Measurements from ENCODE around the gene RAB5B.

The RAB5B gene, protein sequence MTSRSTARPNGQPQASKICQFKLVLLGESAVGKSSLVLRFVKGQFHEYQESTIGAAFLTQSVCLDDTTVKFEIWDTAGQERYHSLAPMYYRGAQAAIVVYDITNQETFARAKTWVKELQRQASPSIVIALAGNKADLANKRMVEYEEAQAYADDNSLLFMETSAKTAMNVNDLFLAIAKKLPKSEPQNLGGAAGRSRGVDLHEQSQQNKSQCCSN

DNA sequence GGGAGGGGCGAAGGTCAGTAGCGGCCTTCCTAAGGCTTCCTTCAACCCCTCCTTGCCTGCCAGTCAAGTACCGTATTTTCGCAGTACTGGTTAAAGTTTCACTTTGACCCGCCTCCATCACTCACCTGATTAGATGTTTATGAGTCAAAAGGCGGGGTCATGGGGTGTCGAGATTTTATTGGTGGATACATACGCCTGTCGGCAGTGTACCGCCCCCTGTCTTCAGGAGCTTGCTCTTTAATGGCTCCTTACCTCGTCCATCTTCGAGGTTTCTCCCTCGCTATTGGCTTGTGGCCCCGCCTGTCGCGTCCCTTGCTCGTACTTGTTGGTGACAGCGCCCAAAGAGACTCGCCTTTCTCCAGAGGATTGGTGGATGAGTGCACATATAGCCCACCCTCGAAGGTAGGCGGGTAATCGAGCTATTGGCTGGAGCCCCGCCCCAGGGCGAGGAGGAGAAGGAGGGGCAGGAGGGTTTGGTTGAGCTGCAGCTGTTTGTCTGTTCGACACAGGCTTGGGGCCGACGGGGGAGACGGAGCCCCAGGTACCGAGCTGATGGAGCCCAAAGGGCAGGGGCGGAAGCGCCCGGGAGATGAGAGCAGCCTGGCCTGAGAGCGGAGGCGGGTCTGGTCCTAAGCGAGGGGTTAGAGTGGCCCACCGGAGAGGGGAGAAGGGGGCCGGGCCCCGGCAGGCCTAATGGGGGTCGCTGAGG, at the start of gene RAB5B:
TSS of gene RAB5B (plus strand) at position 480 of the 709 bp plus-strand sequence. CDS start 12,883 bp downstream, outside the sequence.
- peak; percentile 96 for DNase-seq

DNA sequence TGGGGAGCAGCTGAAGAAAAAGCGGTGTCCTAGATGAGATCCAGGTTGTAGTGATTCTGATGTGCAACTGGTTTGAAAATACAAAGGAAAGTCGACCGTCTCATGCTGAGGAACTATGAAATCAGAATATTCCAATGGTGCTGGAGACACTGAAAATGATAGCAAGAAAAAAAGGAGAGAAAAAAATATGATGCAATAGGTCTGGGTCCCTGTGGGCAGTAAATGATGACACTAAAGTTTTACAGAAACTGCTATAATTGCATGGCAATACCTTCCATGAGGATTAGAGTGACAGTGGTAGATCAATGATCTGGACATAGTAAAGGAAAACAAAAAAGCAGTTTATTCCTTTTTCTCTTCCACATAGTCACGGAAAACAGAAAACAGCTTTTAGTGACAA, 48.5 kb upstream of the RAB5B start:
- DNase-seq = no peak

DNA sequence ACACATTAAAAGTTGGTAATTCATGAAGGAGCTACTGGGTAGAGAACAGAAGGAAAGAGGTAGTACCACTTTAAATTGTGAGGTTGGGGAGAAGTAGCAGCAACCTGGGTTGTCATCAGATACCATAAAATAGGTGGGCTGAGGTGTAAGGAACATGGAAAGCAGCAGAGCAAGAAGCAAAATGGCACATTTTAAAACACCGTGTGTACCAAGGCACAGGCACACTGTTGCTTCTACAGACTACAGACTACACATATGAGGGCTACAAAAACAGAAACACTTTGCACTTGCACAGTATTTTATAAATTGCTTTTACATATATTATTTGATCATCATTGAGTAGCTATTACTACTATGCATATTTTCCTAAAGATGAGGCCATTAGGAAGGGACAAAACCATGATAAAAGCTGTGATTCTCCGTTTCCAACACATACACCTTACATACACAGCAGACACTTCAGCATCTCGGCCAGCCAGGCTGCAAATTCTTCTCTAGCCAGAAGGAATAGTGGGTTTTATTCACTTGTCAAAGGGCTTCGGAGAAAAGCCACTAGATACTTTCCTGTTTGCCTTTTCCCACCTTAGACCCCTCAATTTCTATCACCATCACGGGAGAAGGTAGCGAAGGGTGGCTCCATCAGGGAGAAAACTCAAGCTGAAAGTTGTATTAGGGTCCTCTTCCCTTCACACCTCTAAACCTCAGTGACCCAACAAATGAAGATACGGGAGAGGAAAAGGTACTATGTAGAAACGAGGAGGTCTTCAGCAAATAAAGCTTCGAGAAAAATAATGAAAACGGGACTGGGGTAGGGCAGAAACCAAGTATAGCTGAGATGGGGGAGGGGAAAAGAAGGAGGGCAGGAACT, 47.8 kb upstream of the RAB5B start:
- DNase-seq = no peak

DNA sequence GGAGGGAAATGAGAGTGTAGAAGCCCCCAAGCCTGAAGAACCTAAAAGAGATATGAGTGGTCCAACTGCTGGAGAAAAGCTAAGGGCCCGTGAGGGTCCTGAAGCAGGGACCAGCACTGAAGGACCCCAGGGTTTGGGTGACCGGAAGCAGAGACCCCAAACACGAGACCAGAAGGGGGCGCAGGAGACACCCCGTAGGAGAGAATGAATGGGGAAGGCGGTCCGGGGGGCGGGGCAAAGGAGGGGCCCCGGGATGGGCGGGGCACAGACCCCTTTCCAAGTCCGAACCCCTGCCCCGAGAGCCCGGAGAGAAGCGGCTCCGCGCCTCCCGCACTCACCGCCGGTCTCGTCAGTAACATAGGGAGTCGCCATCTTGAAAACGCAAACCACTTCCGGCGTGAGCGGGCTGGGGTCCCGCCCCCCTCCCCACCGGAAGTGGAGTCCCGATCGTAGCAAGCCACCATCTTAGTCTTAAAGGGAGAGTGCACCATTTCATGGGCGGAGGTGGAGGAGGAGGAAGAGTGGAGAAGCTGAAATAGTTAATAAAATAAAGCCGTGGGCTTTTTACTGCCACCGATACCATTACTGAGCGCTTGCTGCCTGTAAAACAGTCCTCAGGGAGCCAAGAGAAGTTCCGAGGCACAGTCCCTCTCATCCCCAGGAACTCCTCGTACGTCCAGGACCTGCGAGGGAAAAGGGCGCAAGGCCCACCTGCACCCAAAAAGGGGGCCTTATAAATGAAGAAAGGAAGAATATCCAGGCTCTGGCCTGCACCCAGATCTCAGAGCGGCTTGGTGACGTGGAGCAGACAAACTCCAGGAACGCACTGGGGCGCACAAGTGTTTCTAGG, 46.9 kb upstream of the RAB5B start:
- DNase-seq = peak; percentile 73

DNA sequence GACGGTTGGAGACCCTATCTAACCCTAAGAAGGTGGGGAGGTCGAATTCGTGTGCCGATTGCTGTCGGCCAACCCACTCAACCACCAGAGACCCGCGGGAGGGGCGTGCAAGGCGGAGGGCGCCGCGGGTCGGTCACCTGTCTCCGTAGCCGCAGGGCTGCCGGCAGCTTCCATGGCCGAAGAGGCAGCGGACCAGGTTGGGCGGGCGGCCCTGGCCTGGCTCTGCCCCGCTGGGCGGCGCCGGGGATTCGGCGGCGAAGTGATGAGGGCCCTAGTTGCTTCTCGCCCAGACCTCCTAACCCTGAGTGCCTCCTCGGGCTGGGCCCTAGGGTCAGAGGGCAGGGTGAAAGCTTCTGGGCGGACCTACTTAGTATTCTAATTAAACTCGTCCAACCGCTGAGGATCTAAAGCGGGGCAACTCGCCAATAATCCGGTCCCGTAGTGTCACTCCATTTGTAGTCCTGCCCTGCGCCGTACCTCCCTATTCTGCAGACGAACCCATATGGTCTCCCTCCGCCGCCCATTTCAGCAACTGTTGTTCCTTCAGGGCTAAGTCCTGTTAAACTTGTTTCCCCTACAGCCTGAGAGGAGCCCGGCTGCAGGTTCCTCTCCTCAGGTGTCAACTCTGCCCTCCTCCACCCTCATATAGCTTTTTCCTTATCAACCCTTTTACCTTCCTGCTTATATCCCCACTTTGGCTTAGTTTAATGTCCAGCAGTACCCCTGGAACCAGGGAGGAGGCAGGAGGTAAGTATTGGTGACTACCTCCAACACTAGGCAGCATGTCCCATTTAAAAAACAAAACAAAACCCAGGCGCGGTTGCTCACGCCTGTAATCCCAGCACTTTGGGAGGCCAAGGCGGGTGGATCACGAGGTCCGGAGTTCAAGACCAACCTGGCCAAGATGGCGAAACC, 46.0 kb upstream of the RAB5B start, which contains the start of gene PYM1:
TSS of gene PYM1 (minus strand) at position 307 of the 915 bp plus-strand sequence. CDS start at position 174, 133 bp downstream.
- DNase-seq = peak; percentile 40

DNA sequence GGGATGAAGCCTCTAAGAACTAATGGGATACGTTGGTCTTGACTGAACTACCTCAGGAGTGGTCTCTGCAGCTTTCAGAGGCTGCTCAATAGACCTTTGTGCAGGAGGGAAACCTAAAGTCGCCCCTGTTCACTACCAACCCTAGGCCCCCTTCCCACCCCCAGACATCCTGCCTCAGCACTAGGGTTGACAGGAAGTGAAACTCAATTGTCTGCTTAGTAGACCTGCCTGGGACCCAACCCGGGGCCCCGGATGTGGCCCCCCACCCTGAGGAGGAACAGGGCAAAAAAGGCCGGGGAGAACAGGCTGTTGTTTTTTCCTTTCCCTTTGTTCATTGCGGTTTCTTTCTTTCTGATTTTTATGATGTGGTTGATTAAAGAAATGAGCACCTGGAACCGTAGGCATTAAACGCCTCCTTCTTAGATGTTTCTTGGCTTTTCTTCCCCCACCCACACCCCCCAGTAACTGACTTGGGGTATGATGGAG, 44.5 kb upstream of the RAB5B start:
- no peak for DNase-seq

DNA sequence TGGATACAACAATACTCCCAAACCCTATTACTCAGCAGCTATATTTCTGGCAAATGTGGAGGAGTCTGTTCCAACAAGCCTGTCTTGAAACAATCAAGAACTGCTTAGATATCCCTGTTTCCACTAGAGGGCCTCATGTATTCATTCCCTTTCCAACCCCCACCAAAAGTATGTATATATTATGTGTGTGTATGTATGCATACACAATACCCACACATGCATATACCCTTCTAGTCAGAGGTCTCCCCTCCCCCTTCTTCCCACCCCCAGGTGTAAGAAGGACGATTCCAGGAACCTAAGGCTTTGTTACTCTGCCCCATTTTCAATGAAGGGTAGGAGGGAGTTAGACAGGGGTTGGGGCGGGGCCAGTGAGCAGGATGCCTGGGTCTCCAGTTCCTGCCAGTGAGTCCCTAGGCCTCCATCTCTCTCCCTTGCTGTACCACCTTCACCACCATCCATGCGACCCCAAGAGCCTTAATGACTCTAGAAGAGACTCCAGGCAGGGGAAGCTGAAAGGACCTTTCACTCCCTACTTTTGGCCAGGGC, 43.0 kb upstream of the RAB5B start, which contains the start of gene DGKA:
TSS of gene DGKA (plus strand) at position 392 of the 546 bp plus-strand sequence. CDS start 5,342 bp downstream, outside the sequence.
- DNase-seq = peak; percentile 15

DNA sequence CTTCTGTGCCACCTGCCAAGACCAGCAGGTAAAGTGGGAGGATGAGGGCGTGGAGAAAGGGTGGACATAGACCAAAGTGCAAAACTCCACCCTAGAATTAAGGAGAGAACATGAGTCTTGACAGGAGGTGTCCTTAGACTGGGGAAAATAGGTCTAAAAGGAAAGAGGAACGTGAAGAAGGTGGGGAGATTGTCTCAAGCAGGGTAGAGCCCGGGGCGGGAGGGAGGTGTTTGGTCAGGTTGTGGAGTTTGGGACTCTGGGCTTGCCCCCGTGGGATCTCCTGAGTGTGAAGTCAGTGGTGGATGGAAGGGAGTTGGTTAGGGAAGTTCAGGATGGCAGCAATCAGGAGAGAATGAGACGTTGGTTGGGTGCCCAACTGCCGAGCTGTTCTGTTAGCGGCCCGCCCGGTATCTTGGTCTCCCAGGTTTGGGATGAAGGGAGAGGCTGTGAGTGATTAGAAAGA, 42.5 kb upstream of the RAB5B start:
- DNase-seq = no peak

DNA sequence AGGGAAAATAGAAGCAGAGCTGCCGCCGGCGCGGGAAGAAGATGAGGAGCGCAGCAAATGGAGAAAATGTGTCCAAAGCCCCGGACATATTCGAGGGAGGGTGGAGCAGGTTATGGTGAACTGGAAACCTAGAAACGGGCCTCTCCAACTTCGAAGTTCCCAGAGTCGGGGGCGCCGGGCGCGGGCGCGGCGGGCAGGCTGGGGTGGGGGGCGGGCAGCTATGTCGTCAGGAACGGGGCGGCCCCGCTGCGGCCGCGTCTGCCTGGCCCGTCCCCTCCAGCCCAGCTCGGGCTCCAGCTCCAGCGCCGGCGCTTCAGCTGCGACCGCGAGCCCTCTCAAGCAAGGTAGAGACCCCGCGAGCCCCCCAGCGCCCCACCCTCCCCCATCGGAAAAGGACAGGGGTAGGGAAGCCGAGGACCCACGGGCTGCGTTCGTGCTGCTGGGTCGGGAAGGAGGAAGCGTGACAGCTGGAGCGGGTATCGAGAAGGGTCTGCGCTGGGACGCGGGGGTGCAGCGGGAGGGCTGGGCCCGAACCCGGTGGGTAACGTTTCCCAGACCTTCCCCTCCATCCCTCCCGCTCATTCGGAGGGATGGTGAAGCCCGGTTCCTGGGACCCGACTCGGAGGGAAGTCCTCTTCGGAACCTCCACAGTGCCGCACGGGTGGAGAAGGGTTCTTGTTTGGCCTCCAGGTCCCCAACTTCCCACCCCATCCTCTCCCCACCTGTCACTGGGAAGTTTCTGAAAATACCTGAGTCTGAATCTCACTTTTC, 41.9 kb upstream of the RAB5B start:
- no peak for DNase-seq

DNA sequence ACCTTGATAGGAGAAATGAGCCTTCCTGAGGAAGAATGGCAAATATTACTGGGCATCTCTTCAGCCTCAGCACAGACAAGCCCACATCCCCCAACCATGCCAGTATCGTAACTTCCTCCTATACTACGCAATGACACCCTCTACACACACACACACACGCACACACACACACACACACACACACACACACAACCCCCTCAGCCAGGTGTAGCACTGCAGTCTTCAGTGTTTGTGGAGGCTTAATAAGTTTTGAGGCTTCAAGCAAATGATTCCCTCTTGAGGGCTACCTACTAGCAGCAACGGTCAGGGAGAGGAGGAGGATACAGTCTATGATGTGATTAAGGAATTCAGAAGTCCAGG, 41.3 kb upstream of the RAB5B start:
- DNase-seq = peak; percentile 6

DNA sequence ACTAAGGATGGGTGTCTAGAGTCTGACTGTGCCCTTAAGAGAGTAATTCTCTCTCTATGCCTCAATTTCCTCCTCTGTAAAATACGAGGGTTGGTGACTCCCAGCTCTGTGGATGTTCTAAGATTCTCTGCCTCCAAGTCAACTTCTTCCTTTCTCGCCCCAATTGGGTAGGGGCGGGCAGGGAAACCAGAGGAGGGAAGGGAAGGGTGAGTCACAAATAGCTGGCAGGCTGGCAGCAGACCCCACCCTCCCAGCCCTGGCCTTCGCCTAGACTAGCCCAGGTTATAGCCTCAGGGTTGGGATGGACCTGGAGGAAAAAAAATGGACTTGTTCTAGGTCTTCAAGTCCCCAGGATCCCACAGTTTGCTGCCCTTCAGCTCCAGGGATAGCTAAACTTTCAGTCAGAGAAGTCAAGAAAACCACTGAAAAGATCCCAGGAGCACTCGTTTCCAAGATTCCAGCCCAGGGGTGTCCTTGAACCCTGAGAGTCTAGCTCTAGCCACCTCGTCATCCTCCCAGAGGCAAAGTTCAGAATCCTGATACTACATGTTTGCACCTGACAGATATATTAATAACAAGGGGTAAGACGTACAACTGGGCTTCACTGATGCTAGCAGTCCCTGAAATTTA, 40.6 kb upstream of the RAB5B start:
- no peak for DNase-seq

DNA sequence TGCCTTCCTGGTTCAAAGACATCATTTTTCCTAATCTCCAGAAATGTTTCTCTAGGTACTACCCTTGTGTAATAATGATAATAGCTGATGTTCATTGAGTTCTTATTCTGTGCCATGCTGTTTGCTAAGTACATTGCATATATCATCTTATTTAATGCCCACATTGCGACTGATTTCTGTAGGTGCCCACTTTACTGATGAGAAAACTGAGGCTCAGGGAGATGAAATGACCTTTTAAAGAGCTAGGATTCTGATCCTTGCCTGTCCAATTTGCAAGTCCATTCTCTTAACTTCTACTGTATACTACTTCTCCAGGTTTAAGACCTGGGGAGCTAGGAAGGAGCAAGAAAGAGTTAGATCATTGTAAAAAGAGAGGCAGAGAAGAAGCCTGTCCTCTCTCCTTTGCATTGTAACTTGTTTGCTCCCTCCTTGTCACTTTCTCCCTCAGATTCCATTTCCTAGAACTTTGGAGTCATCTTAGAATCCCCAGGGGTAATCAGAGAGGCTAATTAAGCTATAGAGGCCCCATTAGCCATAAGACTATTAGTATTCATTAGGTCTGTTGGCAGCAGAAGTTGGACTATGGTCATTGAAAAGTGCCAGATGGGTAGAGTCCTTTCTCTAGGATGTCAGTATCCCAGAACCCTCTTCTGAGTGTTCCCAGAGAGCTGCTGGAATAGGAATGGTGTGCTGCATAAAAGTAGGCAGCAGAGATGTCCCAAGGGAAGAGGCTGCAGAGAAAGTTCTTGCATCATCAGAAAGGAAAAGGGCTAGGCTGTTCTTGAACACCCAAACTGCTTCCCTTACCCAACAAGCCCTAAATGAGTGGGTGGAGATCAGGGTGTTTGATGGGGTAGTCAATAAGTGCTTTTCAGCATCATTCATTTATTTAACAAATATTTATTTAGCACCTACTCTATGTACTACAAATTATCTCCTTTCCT, 39.8 kb upstream of the RAB5B start:
- DNase-seq = no peak

DNA sequence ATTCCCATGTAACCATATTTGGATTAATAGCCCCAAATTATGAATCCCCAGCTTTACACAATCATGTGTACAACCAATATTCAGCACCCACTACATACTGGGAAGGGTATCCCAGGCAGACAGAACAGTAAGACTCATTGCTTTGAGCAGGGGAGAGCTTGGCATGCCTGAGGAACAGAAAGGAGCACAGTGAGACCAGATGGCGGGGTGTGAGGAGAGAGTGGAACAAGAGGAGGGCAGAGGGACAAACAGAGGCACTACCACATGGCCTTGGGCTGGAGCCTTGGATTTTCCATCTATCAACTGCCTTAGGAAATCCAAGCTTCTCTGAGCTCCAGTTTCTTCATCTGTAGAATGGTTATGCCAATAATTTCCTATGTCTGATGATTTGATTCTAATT, 39.1 kb upstream of the RAB5B start:
- DNase-seq = no peak

DNA sequence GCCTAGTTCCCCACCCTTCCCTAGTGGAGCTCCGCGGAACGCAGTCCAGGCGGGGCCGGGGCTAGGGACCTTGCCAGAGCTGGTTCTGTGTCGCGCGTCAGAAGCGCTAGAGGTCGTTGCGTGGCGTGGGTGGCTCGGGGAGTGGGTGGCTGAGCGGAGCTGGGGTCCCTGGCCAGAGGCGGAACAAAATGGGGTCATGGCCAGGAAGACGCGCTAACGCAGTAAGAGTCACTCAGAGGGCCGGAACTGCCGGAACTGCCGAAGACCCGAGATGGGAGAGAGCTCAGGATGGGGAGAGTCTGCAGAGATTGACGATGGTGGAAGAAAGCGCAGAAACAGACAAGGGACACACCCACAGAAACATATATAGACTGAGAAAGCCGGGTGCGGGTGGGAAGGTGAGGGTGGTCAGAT, 38.1 kb upstream of the RAB5B start:
- DNase-seq = no peak

DNA sequence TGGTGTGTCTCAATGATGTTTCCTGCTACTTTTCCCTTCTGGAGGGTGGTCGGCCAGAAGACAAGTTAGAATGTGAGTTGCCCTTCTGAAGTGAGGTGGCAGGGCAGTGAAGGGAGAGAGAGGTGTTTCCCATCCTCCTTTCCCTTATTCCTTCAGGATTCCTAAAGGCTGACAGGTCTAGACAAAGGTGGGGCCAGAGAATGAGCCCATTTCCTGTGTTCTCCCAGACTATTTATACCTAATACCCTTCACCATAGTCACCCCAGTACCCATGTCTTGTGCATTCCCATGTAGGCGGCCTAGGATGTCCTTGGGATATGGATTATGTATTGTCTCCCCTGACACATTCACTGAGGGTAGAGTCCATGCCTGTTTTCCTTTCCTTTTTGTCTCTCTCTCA, 35.9 kb upstream of the RAB5B start:
- DNase-seq = no peak

DNA sequence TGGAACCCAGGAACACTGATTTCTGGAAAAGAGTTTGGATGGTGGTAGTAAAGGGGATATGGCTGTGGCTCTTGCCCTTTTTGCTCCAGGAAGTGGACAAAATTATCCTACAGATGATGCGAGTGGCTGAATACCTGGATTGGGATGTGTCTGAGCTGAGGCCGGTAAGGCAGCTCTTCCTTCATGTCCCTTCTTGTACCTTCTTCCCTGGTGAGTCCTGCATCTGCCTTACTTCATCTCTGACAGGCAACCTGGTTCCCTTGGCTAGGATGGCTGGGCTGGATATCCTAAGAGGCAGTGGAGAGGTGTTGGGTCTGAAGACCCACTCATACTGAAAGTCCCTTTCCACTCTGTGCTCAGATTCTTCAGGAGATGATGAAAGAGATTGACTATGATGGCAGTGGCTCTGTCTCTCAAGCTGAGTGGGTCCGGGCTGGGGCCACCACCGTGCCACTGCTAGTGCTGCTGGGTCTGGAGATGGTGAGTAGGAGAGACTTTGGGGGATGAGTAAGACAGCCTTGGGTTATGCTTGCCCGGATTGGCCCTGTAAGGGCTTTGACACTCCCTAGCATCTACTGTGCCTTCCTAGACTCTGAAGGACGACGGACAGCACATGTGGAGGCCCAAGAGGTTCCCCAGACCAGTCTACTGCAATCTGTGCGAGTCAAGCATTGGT, 34.9 kb upstream of the RAB5B start:
- no peak for DNase-seq

DNA sequence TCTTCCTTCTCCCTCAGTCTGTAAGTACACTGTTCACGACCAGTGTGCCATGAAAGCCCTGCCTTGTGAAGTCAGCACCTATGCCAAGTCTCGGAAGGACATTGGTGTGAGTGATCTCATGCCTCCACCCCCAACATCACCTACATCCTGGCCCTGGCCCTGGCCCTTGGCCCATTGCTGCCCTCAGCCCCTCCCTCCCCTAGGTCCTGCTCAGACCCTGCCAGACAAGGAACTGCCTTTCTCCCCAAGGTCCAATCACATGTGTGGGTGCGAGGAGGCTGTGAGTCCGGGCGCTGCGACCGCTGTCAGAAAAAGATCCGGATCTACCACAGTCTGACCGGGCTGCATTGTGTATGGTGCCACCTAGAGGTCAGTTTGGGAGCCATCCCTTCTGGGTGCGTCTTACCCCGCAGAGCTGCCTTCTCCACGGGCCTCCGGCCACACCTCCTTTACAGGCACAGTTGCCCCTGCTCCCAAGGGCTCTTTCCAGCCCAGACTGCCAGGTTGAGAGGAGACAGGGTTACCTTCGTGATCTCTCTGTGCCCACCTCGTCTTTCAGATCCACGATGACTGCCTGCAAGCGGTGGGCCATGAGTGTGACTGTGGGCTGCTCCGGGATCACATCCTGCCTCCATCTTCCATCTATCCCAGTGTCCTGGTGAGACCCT, 33.7 kb upstream of the RAB5B start:
- peak; percentile 64 for DNase-seq

Measured in DMS79 treated with DMSO at 0.1 percent for 48 hours (cell line).